Stimulated activated effector memory CD8-positive, alpha-beta T cell treated with anti-CD3 and anti-CD28 coated beads, Interleukin-12 subunit alpha, Interleukin-12 subunit beta, amount 100 ng/mL, for 72 hours (primary cell): Measurements from ENCODE around the gene CABP1.

Experiments
- ATAC-seq: fragments of 150-1000 bp; cut with Tn5 transposase; 2 replicates; pipeline ENCODE4 v1.10.0; 2021
- DNase-seq, 2 donors: peaks; one replicate each; pipeline ENCODE4 v3.0.0; 2021 to 2022; ENCODE audit warnings: low spot score in 2 of 2
- H3K27ac Mint-ChIP-seq: one replicate; pipeline ENCODE4 v1.8.0; 2022; ENCODE audit warnings: mild to moderate bottlenecking, mixed read lengths
- H3K36me3 Mint-ChIP-seq: one replicate; pipeline ENCODE4 v1.8.0; 2022; ENCODE audit warnings: mild to moderate bottlenecking, mixed read lengths
- H3K4me1 Mint-ChIP-seq: one replicate; pipeline ENCODE4 v1.8.0; 2022; ENCODE audit warnings: mixed read lengths
- H3K4me3 Mint-ChIP-seq: one replicate; pipeline ENCODE4 v1.8.0; 2022; ENCODE audit warnings: mild to moderate bottlenecking, mixed read lengths
- H3K9me3 Mint-ChIP-seq: one replicate; pipeline ENCODE4 v1.8.0; 2022; ENCODE audit warnings: mixed read lengths

Gene CABP1

DNA sequence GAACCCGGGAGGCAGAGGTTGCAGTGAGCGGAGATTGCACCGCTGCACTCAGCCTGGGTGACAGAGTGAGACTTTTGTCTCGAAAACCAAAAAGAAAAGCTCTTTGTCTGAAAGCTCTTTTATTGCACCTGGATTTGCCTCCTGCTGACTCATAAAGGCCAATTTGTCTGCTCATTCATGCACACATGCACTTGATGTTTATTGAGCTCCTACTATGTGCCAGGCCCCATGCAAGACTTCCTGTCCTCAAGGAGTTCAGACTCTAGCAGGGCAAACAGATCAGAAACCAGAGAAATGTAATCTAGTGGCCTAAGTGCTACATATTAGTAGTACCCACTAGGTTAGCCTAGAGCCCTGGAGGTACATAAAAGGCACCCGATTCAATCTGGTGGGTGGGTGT is 30.2 kb downstream of the CABP1 start:
- ATAC-seq, result no peak
- Mint-ChIP-seq H3K9me3 (no peaks in the 10 kb centered on the region), H3K4me3 (no peak overlapping the region)

DNA sequence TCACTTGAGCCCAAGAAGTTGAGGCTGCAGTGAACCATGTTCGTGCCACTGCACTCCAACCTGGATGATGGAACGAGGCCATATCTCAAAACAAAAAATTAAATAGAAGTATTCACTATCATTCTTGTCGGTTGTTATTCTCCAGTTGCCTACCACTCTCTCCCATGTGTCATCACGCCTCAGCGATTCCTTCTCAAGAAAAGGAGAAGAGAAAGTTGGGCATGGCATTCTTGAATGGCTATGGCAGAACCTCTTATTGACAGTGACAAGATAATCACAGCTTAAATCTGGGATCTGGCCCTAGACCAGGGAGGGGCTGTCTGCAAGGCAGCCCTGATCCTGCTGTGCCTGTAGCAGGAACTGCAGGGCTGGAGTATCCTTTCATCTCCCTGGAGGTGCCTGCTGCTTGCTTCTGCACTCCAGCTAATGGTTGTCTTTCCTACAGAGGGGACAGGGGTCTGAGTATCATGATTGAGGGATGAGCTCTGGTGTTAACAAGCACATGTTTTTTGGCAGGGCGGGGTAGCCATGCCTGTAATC is 33.7 kb downstream of the CABP1 start:
- H3K36me3 Mint-ChIP-seq, result no peaks in the 10 kb centered on the region
- ATAC-seq, result no peak
- no peaks in the 10 kb centered on the region for H3K9me3 Mint-ChIP-seq
- DNase-seq, result no peak
- no peak overlapping the region for H3K4me3 Mint-ChIP-seq
- peaks cover 13% of the 10 kb centered on the region for H3K4me1 Mint-ChIP-seq
- H3K27ac Mint-ChIP-seq, result no peak overlapping the region

More for the DNA sequence above, 30.2 kb downstream of the CABP1 start:
- Mint-ChIP-seq H3K4me1 (no peaks in the 10 kb centered on the region), H3K27ac (no peak overlapping the region), H3K36me3 (no peaks in the 10 kb centered on the region)
- DNase-seq, result no peak

DNA sequence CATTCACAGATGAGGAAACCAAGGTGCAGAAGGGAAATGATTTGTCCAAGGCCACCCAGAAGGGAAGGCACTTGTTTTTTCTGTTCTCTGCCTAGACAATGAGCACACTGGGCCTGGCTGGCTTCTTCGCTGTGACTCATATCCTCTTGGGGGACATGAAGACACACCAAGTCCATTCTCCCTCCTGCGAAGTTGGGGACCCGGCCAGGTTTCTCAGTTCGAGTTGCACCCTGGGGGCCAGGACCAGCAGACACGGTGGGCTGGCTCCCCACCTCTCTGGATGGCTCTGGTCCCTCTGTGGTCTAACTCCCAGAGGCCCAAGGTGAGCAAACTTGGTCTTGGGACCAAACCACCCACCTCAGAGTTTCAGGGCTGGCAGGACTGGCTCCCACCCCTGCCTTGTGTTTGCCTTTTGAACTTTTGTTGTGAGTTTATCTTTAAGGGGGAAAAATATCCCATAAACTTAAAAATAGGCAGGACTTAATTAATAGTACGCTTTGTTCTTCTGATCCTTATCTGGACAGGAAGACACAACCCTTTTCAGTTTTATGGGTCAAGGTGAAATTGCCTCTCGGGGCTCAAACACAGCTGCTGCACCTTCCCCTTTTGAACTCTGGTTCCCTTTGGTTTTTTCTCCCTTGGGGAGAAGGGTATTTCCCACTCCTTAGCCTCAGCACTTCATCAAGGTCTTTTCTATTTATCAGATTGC is 37.5 kb downstream of the CABP1 start:
- H3K27ac Mint-ChIP-seq, result peak overlapping the region; percentile 69
- H3K9me3 Mint-ChIP-seq, result no peaks in the 10 kb centered on the region
- H3K4me1 Mint-ChIP-seq, result peaks cover 13% of the 10 kb centered on the region
- peak; percentile 91 for ATAC-seq
- peak; percentile 5 to 55 for DNase-seq
- H3K36me3 Mint-ChIP-seq, result no peaks in the 10 kb centered on the region
- H3K4me3 Mint-ChIP-seq, result peak overlapping the region; percentile 40

DNA sequence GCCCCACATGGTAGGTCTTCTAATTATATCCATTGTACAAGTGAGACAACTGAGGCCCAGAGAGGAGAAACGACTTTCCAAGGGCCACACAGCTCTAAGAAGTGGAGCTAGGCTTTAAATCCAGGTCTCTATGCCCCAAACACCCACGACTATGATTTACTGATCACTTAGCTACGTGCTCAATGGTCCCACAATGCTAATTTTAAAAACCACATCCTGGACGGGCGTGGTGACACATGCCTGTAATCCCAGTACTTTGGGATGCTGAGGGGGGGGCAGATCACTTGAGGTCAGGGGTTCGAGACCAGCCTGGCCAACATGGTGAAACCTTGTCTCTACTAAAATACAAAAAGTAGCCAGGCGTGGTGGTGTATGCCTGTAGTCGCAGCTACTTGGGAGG is 38.1 kb downstream of the CABP1 start:
- ATAC-seq (peak; percentile 60), DNase-seq (no peak)
- peak overlapping the region; percentile 69 for H3K27ac Mint-ChIP-seq
- no peaks in the 10 kb centered on the region for H3K9me3 Mint-ChIP-seq
- peaks cover 13% of the 10 kb centered on the region for H3K4me1 Mint-ChIP-seq
- H3K4me3 Mint-ChIP-seq, result peak overlapping the region; percentile 40
- H3K36me3 Mint-ChIP-seq, result no peaks in the 10 kb centered on the region

DNA sequence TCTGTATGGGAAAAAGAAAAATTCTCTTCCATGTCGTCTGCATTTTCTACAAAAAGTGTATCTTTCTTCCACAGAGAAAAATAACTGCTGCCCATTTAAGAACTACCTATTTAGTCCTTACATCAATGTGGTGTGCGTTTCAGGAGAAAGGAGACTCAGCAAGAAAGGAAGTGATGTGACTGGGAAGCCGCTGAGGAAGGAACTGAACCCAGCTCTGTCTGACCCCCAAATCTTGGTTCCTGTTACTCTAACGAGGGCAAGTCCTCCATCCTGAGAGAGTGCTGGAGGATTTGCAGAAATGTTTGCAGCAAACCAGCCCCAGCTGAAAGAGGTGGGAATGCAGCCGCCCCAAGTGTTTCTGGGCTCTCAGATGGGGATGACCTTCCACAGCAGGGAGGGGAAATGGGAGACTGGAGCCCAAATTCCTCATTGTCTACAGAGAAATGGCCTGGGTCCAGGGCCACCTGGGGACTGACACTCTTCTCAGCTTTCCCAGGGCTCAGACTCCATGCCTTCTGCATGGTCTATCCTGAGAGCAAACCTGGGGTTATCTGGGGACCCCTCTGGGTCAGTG is 39.8 kb downstream of the CABP1 start:
- Mint-ChIP-seq H3K27ac (no peak overlapping the region), H3K4me1 (peaks cover 25% of the 10 kb centered on the region), H3K9me3 (no peaks in the 10 kb centered on the region), H3K36me3 (no peaks in the 10 kb centered on the region), H3K4me3 (no peak overlapping the region)
- DNase-seq, result no peak
- no peak for ATAC-seq

DNA sequence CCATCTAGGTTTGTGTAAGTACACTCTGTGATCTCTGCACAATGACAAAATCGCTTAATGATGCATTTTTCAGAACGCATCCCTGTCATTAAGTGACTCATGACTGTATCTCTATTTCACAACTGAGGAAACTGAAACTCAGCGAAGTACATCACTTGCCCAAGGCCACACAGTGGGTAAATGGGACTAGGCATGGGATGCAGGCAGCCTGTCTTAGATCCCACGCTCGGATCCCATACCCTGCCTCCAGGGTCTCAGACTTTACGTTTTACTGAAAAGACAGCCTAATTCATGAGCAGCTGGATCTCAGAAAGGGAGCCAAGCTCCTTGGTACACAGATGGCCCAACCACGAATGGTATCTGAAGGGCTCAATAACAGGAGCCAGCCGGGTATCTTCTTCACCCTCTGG is 44.1 kb downstream of the CABP1 start:
- H3K4me3 Mint-ChIP-seq, result peak overlapping the region; percentile 89
- H3K9me3 Mint-ChIP-seq, result no peaks in the 10 kb centered on the region
- ATAC-seq (peak; percentile 3), DNase-seq (peak in 1 of 2 donors; percentile 63)
- peaks cover 31% of the 10 kb centered on the region for H3K4me1 Mint-ChIP-seq
- H3K36me3 Mint-ChIP-seq, result peaks cover 10% of the 10 kb centered on the region
- H3K27ac Mint-ChIP-seq, result no peak overlapping the region

DNA sequence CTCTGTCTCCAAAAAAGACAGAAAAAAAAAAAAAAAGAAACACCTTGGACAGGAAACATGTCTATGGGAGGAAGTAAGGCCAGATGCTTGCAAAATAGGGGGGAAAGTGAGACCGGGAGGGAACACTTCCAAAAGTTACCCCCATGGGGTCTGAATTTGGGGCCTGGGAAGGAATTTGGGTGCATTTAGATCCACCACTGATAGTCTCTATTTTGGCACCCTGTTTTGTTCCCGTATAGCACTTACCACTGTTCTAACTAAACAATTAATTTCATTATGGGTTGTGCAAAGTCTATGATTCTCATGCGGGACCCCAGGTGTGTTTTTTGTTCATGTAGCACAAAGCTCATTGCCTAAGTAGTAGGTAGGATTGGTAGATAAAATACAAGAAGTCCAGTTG is 45.1 kb downstream of the CABP1 start:
- Mint-ChIP-seq H3K4me1 (peaks cover 35% of the 10 kb centered on the region), H3K9me3 (no peaks in the 10 kb centered on the region), H3K27ac (no peak overlapping the region)

DNA sequence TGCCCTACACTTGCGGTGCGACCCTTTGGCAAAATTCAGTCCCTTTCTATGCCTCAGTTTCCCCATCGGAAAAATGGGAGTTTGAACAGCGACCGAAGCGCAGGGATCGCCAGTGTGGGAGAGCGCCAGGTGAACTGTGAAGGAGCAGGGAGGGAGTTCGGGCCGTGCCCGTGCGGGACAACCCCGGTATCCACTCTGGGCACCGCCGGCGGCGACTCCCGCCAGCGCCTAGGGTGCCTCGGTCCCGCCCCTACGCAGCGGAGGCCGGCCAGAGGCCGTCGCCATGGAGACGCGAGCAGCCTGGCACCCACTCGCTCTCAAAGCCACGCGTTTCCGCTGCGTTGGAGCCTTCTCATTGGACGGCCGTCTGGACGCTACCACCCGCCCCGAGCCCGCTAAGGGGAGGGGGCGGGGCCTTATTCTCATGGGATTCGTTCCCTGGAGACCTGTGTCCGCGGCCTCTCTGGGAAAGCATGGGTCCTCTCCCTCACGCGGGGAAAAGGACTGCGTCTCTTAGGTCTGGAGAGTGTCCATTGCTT is 45.8 kb downstream of the CABP1 start:
- Mint-ChIP-seq H3K4me1 (peaks cover 41% of the 10 kb centered on the region), H3K36me3 (peaks cover 10% of the 10 kb centered on the region), H3K9me3 (no peaks in the 10 kb centered on the region), H3K4me3 (peak overlapping the region; percentile 89), H3K27ac (peak overlapping the region; percentile 97)
- ATAC-seq (peak; percentile 89), DNase-seq (peak; percentile 90 to 98)

More for the DNA sequence above, 45.1 kb downstream of the CABP1 start:
- DNase-seq (no peak), ATAC-seq (no peak)
- peak overlapping the region; percentile 89 for H3K4me3 Mint-ChIP-seq
- H3K36me3 Mint-ChIP-seq, result peaks cover 10% of the 10 kb centered on the region

DNA sequence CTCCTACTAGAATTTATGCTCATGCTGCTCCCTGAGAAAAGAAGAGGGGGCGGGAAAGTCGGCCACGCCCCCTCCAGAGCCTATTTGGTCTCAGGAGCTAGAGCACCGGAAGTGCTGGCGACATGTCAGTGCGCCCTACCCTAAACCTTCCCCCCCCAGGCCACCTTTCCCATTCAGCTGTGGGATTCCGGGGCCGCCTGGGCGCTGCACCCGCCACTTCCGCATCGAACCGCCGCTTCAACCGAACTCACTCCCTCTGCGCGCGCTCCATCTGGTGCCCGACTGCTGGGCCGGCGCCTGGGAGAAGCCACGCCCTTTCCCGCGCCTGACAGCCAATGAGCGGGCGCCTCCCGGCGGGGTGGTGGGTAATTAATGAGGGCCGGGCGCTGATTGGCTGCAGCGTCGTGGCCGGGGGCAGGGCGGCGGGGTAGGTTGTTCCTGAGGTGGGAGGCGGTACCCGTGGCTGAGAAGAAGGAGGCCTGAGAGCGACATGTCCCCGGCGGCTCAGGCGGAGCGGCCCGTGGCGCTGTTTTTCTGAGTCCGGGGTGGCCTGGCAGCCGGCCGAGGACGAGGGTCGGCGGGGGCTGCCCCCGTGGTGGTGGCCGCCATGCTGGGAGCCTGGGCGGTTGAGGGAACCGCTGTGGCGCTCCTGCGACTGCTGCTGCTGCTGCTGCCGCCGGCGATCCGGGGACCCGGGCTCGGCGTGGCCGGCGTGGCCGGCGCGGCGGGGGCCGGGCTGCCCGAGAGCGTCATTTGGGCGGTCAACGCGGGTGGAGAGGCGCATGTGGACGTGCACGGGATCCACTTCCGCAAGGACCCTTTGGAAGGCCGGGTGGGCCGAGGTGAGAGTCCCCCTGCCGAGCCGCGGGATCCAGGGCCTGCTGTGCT is 46.5 kb downstream of the CABP1 start, which contains the start of gene MLEC:
MLEC (plus strand) TSS at position 460 of the 888 bp plus-strand sequence; CDS start at position 608, 148 bp downstream.
- ATAC-seq (peak; percentile 87), DNase-seq (peak; percentile 99)
- Mint-ChIP-seq H3K9me3 (no peaks in the 10 kb centered on the region), H3K36me3 (peaks cover 10% of the 10 kb centered on the region), H3K4me3 (peak within 1 kb of the TSS; percentile 89), H3K4me1 (peaks cover 43% of the 10 kb centered on the region), H3K27ac (peak within 1 kb of the TSS; percentile 97)

DNA sequence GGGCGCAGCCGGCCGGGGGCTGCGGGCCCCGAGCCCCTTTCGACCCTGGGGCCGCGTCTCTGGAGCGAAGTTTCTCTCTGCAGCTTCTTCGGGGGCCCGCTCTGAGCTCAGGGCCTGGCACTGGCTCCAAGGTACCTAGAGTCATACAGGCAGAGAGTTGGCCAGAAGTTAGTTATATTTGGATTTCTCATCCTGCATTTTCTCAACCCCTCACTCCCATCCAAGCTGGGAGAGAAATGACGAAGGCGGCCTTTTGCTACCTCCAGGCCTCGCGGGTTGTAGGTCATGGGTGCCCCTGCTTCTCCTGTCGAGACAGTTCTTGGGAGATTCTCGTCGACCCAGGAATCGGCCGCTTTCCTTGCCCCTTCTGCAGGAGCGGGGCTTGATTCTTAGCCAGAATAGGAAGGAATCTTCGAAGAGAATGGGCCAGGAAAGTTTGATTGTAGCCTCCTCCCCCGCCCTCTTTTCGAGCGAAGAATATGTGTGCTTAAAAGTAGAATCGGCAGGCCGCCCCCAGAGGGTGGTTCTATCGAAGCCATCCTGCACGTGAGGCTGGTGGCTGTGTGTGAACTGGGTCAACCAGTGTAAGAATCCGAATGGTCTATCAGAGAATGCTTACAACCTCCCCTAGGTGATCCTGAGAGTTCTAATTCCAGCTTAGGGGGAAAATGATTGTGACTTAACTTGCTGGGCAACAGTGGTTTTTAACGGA is 47.3 kb downstream of the CABP1 start:
- H3K4me1 Mint-ChIP-seq, result peaks cover 51% of the 10 kb centered on the region
- DNase-seq, result peak in 1 of 2 donors; percentile 67

DNA sequence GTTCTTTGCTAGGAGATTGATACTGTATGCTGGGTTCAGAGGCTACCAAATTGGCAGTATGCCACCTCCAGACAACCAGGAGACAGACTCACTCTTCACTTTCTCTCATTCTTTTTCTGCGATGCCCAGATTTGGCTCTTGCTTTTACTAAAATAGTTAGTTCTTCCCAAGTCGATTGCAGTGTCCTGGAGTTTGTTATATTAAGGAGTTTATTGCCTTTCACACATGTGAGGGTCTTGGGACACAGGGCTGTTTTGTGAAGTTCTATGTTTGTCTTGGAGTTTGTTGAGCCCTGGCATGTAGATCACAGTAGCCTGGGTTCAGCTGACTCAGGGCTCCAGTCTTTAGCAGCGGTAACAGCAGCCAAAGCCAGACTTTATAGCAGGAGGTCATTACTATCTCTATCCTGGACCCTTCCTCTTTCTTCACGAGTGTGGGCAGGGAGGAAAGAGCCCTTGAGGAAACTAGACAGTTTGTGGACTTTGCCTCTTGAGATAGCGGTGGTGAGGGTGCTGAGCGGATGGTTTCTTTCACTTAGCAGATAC is 48.2 kb downstream of the CABP1 start:
- ATAC-seq, result no peak
- no peak for DNase-seq
- peaks cover 59% of the 10 kb centered on the region for H3K4me1 Mint-ChIP-seq
- peak overlapping the region; percentile 89 for H3K27ac Mint-ChIP-seq
- peak overlapping the region; percentile 89 for H3K4me3 Mint-ChIP-seq
- no peaks in the 10 kb centered on the region for H3K9me3 Mint-ChIP-seq
- H3K36me3 Mint-ChIP-seq, result peaks cover 24% of the 10 kb centered on the region

More for the DNA sequence above, 47.3 kb downstream of the CABP1 start:
- Mint-ChIP-seq H3K27ac (peak overlapping the region; percentile 89), H3K36me3 (peaks cover 15% of the 10 kb centered on the region), H3K4me3 (peak overlapping the region; percentile 89), H3K9me3 (no peaks in the 10 kb centered on the region)
- ATAC-seq, result no peak

DNA sequence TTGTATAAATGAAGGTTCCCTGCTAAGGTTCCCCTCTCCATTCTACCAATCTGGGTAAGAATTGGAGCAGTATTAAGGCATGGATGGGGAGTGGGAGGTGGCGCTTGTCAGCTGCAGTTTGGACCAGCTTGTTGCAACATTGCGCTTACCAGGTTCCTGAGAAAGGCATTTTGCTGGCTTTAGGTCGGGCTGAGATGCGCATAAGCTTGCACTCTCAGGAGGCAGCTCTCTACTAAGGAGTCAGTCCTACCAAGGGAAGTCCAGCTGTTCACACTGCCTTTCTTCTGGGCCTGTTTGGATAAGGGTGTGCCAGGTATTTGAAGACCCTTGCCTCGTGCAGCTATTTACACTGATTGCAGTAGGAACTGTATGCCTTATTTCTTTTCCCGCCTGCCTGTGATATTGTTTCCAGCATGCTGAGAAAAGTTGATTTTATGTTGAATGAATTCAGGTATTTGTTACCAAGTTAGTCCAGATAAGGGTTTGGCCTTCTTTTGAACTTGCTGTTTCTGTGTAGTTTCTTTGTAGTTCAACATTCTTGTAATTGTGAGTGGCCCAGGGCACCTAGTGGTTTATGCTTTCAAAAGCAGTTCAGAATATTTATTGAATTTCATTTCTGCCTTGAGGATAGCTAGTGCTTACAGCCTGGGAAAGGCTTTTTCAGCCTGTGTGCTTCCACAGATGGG is 49.1 kb downstream of the CABP1 start:
- Mint-ChIP-seq H3K36me3 (peaks cover 33% of the 10 kb centered on the region), H3K27ac (no peak overlapping the region), H3K9me3 (no peaks in the 10 kb centered on the region), H3K4me1 (peaks cover 60% of the 10 kb centered on the region), H3K4me3 (peak overlapping the region; percentile 89)
- no peak for DNase-seq
- no peak for ATAC-seq

DNA sequence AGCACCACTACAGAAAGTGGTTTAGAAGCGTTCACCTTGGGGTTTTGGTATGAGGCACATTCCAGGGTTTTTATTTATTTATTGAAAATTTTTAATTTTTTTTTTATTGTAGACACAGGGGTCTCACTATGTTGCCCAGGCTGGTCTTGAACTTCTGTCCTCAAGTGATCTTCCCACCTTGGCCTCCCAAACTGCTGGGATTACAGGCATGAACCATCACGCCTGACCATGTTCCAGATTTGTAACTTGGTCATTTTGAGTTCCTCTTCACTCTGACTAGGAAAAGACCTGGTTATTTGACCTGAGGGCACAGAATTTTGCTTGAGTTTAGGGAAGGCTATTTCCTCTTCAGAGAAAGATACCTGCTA is 49.6 kb downstream of the CABP1 start:
- ATAC-seq, result no peak
- Mint-ChIP-seq H3K4me3 (no peak overlapping the region), H3K4me1 (peaks cover 55% of the 10 kb centered on the region), H3K27ac (no peak overlapping the region), H3K9me3 (no peaks in the 10 kb centered on the region), H3K36me3 (peaks cover 39% of the 10 kb centered on the region)
- no peak for DNase-seq

DNA sequence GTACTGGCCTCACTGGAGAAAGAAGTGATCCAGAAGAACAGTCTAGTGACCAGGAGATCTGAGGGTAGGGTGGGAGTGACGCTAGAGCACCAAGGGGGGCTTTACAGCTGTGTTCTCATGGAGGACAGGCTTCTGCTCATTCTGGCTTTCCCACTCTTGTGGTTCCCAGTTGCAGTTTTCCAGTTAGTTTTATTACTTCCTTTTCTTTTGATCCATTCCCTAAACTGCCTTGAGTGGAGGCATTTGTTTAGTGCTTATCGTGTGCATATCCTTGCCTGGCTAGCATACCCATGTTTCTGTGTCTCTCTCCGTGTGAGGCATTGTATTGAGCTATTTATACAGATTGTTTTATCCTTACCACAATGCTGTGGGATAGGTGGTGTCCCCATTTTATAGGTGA is 50.6 kb downstream of the CABP1 start:
- no peaks in the 10 kb centered on the region for H3K9me3 Mint-ChIP-seq
- H3K36me3 Mint-ChIP-seq, result peaks cover 45% of the 10 kb centered on the region
- H3K27ac Mint-ChIP-seq, result peak overlapping the region; percentile 54
- H3K4me1 Mint-ChIP-seq, result peaks cover 53% of the 10 kb centered on the region
- DNase-seq, result no peak
- ATAC-seq, result no peak
- no peak overlapping the region for H3K4me3 Mint-ChIP-seq
